Measurements from ENCODE around the gene YPEL5. TPM values are rescaled to one million over a fixed set of nuclear protein-coding genes. Genes with fewer than 3 reads are reported as not detected.

The YPEL5 gene
- total RNA-seq, 1 experiment from 2014 or later = 29.9 TPM

- ATAC-seq (no peak), DNase-seq (no peak)
- ChIA-PET CTCF (no interaction called here), POLR2A (ENCODE audit: unreplicated experiment) (no interaction called here)
- H3F3A ChIP-seq (ENCODE audit: low read length, unreplicated experiment) = no peaks in the 10 kb centered on the region
- no peaks in the 10 kb centered on the region for H4K20me1 ChIP-seq (ENCODE audit: low read length)
- H3K4me2 ChIP-seq (ENCODE audit: low read length) = no peak overlapping the region
- H2AFZ ChIP-seq (ENCODE audit: low read length) = no peak overlapping the region
- BruUV-seq (replicated peaks) = no TSS peak
- H3K36me3 ChIP-seq (ENCODE audit: low read depth, low read length) = no peaks in the 10 kb centered on the region
- H3K9ac ChIP-seq (ENCODE audit: low read length) = no peak overlapping the region
- no peak overlapping the region for H3K4me3 ChIP-seq (ENCODE audit: low read length)
- intact Hi-C loops (cut with micrococcal nuclease) = no loop called here
- no peaks in the 10 kb centered on the region for H3K9me3 ChIP-seq (ENCODE audit: low read length)
- H3K27ac ChIP-seq (ENCODE audit: low read length) = no peak overlapping the region
- no peaks in the 10 kb centered on the region for H3K27me3 ChIP-seq (ENCODE audit: low read length)
- H3K9me2 ChIP-seq (replicated peaks; ENCODE audit: low read length) = no peaks in the 10 kb centered on the region
- H3K4me1 ChIP-seq (ENCODE audit: insufficient read depth, low read length) = peaks cover 17% of the 10 kb centered on the region
- H3K79me2 ChIP-seq (ENCODE audit: low read length) = no peaks in the 10 kb centered on the region
- TF ChIP-seq EZH2 (IDR thresholded peaks at IDR 0.05; ENCODE audit: low read length, unreplicated experiment) = no peak
- TF ChIP-seq, protein P1, sequence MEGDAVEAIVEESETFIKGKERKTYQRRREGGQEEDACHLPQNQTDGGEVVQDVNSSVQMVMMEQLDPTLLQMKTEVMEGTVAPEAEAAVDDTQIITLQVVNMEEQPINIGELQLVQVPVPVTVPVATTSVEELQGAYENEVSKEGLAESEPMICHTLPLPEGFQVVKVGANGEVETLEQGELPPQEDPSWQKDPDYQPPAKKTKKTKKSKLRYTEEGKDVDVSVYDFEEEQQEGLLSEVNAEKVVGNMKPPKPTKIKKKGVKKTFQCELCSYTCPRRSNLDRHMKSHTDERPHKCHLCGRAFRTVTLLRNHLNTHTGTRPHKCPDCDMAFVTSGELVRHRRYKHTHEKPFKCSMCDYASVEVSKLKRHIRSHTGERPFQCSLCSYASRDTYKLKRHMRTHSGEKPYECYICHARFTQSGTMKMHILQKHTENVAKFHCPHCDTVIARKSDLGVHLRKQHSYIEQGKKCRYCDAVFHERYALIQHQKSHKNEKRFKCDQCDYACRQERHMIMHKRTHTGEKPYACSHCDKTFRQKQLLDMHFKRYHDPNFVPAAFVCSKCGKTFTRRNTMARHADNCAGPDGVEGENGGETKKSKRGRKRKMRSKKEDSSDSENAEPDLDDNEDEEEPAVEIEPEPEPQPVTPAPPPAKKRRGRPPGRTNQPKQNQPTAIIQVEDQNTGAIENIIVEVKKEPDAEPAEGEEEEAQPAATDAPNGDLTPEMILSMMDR (conservative IDR thresholded peaks at IDR 0.05; ENCODE audit: low read depth, low read length) = no peak
- no peak for TF ChIP-seq EZH2phosphoT487 (IDR thresholded peaks at IDR 0.05; ENCODE audit: borderline replicate concordance, low read length)
These were observed 38.6 kb upstream of the YPEL5 start for GRCh38 chr2:30108192-30108591.

DNA sequence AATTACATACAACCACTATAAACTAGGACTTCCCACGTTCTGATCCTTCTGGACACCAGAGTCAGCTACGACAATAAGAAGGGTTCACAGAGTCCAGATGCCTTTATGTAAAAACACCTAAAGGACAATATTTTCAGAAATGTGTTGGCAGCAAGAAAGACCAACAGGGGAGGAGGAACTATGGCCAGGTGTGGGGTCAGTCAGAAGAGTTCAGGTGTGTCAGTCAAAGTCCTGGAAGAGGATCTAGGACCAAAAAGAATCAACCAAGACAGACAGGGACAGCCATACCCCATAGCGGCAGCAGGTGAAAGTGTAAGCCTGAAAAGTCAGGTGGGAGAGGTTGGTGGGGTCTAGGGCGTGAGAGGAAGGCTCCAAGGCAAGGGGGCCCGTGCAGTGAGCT, 38.0 kb upstream of the YPEL5 start:
- H3F3A ChIP-seq (ENCODE audit: low read length, unreplicated experiment) = peaks cover 5% of the 10 kb centered on the region
- no peaks in the 10 kb centered on the region for H3K9me3 ChIP-seq (ENCODE audit: low read length)
- CTCF ChIA-PET = interaction anchor here (0.7 kb wide), 1 partner anchor 20 kb away, joined by 4 read pairs; no protein-coding TSS in a partner anchor
- intact Hi-C loops (cut with micrococcal nuclease) = no loop called here
- no peak overlapping the region for H2AFZ ChIP-seq (ENCODE audit: low read length)
- POLR2A ChIA-PET (ENCODE audit: unreplicated experiment) = no interaction called here
- no TSS peak for BruUV-seq (replicated peaks)
- H3K27me3 ChIP-seq (ENCODE audit: low read length) = no peaks in the 10 kb centered on the region
- no peaks in the 10 kb centered on the region for H3K79me2 ChIP-seq (ENCODE audit: low read length)
- TF ChIP-seq EZH2 (IDR thresholded peaks at IDR 0.05; ENCODE audit: low read length, unreplicated experiment) (no peak), EZH2phosphoT487 (IDR thresholded peaks at IDR 0.05; ENCODE audit: borderline replicate concordance, low read length) (no peak)
- TF ChIP-seq, protein P1 (conservative IDR thresholded peaks at IDR 0.05; ENCODE audit: low read depth, low read length) = no peak
- peaks cover 23% of the 10 kb centered on the region for H3K4me1 ChIP-seq (ENCODE audit: insufficient read depth, low read length)
- no peaks in the 10 kb centered on the region for H3K9me2 ChIP-seq (replicated peaks; ENCODE audit: low read length)
- DNase-seq (no peak), ATAC-seq (no peak)
- H3K36me3 ChIP-seq (ENCODE audit: low read depth, low read length) = no peaks in the 10 kb centered on the region
- no peaks in the 10 kb centered on the region for H4K20me1 ChIP-seq (ENCODE audit: low read length)
- H3K9ac ChIP-seq (ENCODE audit: low read length) = no peak overlapping the region
- H3K27ac ChIP-seq (ENCODE audit: low read length) = no peak overlapping the region
- H3K4me2 ChIP-seq (ENCODE audit: low read length) = no peak overlapping the region
- H3K4me3 ChIP-seq (ENCODE audit: low read length) = no peak overlapping the region

GRCh38 chr2:30109856-30110255, 37.0 kb upstream of the YPEL5 start:
- intact Hi-C loops (cut with micrococcal nuclease) = no loop called here
- Histone ChIP-seq H2AFZ (ENCODE audit: low read length) (peak overlapping the region; percentile 33; the same call in 1 of the 2 replicates), H3K9me3 (ENCODE audit: low read length) (no peaks in the 10 kb centered on the region), H3K4me1 (ENCODE audit: insufficient read depth, low read length) (peaks cover 33% of the 10 kb centered on the region), H3K4me3 (ENCODE audit: low read length) (no peak overlapping the region), H3K27ac (ENCODE audit: low read length) (peak overlapping the region; percentile 75), H3F3A (ENCODE audit: low read length, unreplicated experiment) (peaks cover 7% of the 10 kb centered on the region), H3K27me3 (ENCODE audit: low read length) (no peaks in the 10 kb centered on the region), H3K9ac (ENCODE audit: low read length) (peak overlapping the region; percentile 22; the same call in 1 of the 2 replicates), H3K9me2 (replicated peaks; ENCODE audit: low read length) (no peaks in the 10 kb centered on the region), H3K79me2 (ENCODE audit: low read length) (no peaks in the 10 kb centered on the region), H3K4me2 (ENCODE audit: low read length) (peak overlapping the region; percentile 26; the same call in 1 of the 2 replicates), H4K20me1 (ENCODE audit: low read length) (no peaks in the 10 kb centered on the region), H3K36me3 (ENCODE audit: low read depth, low read length) (no peaks in the 10 kb centered on the region)
- BruUV-seq (replicated peaks) = no TSS peak
- POLR2A ChIA-PET (ENCODE audit: unreplicated experiment) = no interaction called here
- CTCF ChIA-PET = no interaction called here
- DNase-seq (peak; percentile 69), ATAC-seq (no peak; the same call in 1 of the 2 replicates)
- no peak for TF ChIP-seq EZH2phosphoT487 (IDR thresholded peaks at IDR 0.05; ENCODE audit: borderline replicate concordance, low read length)
- TF ChIP-seq, protein P1 (conservative IDR thresholded peaks at IDR 0.05; ENCODE audit: low read depth, low read length) = no peak
- no peak for TF ChIP-seq EZH2 (IDR thresholded peaks at IDR 0.05; ENCODE audit: low read length, unreplicated experiment)

All from PC-3 (cell line).